CD4-positive, alpha-beta T cell treated with Interleukin-15 for 1 hour (primary cell): Measurements from ENCODE around the gene SF3B1.
"Not testable (repeated sequence)": the region's sequence is repeated elsewhere in the genome, so short reads cannot be mapped to it uniquely, and the experiment has no call there.

ENCODE experiments used
- DNase-seq: peaks from one replicate; pipeline ENCODE4 v3.0.0-alpha.2; 2020

Gene SF3B1

GRCh38 chr2:197378086-197378485, 56.7 kb downstream of the SF3B1 start:
- no peak for DNase-seq

GRCh38 chr2:197377670-197378069, 57.2 kb downstream of the SF3B1 start:
- no peak for DNase-seq

GRCh38 chr2:197372592-197372991, 62.2 kb downstream of the SF3B1 start:
- no peak for DNase-seq

GRCh38 chr2:197370664-197371063, 64.2 kb downstream of the SF3B1 start:
- DNase-seq = not testable (repeated sequence)

GRCh38 chr2:197369933-197370320, 64.9 kb downstream of the SF3B1 start:
- no peak for DNase-seq

- no peak for DNase-seq
Measured at GRCh38 chr2:197369228-197369932, 65.4 kb downstream of the SF3B1 start.

- no peak for DNase-seq
Measured at GRCh38 chr2:197368412-197368811, 66.4 kb downstream of the SF3B1 start.

GRCh38 chr2:197363998-197364397, 70.8 kb downstream of the SF3B1 start:
- no peak for DNase-seq

GRCh38 chr2:197360744-197361156, 74.1 kb downstream of the SF3B1 start:
- DNase-seq = no peak

- no peak for DNase-seq
Measured at GRCh38 chr2:197359859-197360258, 75.0 kb downstream of the SF3B1 start.

GRCh38 chr2:197358931-197359330, 75.9 kb downstream of the SF3B1 start:
- no peak for DNase-seq

- DNase-seq = no peak
Measured at GRCh38 chr2:197357986-197358385, 76.8 kb downstream of the SF3B1 start.

GRCh38 chr2:197356136-197356535, 78.7 kb downstream of the SF3B1 start:
- DNase-seq = no peak

GRCh38 chr2:197354169-197354558, 80.7 kb downstream of the SF3B1 start:
- DNase-seq = no peak

GRCh38 chr2:197353393-197354168, 81.2 kb downstream of the SF3B1 start:
- DNase-seq = no peak

GRCh38 chr2:197349699-197350098, 85.1 kb downstream of the SF3B1 start:
- no peak for DNase-seq

GRCh38 chr2:197348721-197349360, 86.0 kb downstream of the SF3B1 start:
- DNase-seq = no peak

- no peak for DNase-seq
Measured at GRCh38 chr2:197345846-197346370, 88.9 kb downstream of the SF3B1 start.

GRCh38 chr2:197343968-197344367, 90.9 kb downstream of the SF3B1 start:
- DNase-seq = not testable (repeated sequence)

GRCh38 chr2:197340591-197340990, 94.2 kb downstream of the SF3B1 start:
- no peak for DNase-seq
